Neural cell (in vitro differentiated cells): ENCODE results near the gene ENKD1. TPM values are rescaled to one million over a fixed set of nuclear protein-coding genes. Genes with fewer than 3 reads are reported as not detected.

Experiments
- H2AFZ ChIP-seq: fragments of 200-600, 300-800 bp; sonication (generic), shearing (Covaris generic); 2 replicates; pipeline ENCODE4 v1.6.0; 2014; ENCODE audit warnings: low read depth, mild to moderate bottlenecking, antibody characterized with exemption, low read length, moderate library complexity
- H3F3A ChIP-seq: fragments of 200-600 bp; shearing (Covaris generic); 2 replicates; pipeline ENCODE4 v1.6.1; 2016; ENCODE audit warnings: mild to moderate bottlenecking, moderate library complexity, mixed read lengths, antibody characterized with exemption, low read length; ENCODE audit not compliant: insufficient read depth, poor library complexity, severe bottlenecking
- H3K27ac ChIP-seq: fragments of 200-600, 300-800 bp; sonication (generic), shearing (Covaris generic); 2 replicates; pipeline ENCODE4 v1.5.1; 2014; ENCODE audit warnings: mild to moderate bottlenecking, low read length, moderate library complexity
- H3K27me3 ChIP-seq: fragments of 300-800, 200-600 bp; sonication (generic), shearing (Covaris generic); 2 replicates; pipeline ENCODE4 v1.6.0; 2014; ENCODE audit warnings: mild to moderate bottlenecking, low read depth, low read length, moderate library complexity; ENCODE audit not compliant: insufficient read depth
- H3K36me3 ChIP-seq: fragments of 300-800, 200-600 bp; sonication (generic), shearing (Covaris generic); 2 replicates; pipeline ENCODE4 v1.5.1; 2014; ENCODE audit warnings: mild to moderate bottlenecking, antibody characterized with exemption, low read length, moderate library complexity; ENCODE audit not compliant: insufficient read depth
- H3K4me2 ChIP-seq: fragments of 300-800, 200-600 bp; sonication (generic), shearing (Covaris generic); 2 replicates; pipeline ENCODE4 v1.6.0; 2014; ENCODE audit warnings: mild to moderate bottlenecking, low read length
- H3K4me3 ChIP-seq: fragments of 300-800, 200-600 bp; sonication (generic), shearing (Covaris generic); 2 replicates; pipeline ENCODE4 v1.5.1; 2014; ENCODE audit warnings: mild to moderate bottlenecking, low read length, moderate library complexity
- H3K79me2 ChIP-seq: fragments of 200-600 bp; shearing (Covaris generic); replicated peaks from 2 replicates; pipeline ENCODE4 v1.6.0; 2014; ENCODE audit warnings: mild to moderate bottlenecking, low read length, moderate library complexity; ENCODE audit not compliant: insufficient read depth
- H3K9ac ChIP-seq: fragments of 300-800, 200-600 bp; sonication (generic), shearing (Covaris generic); 2 replicates; pipeline ENCODE4 v1.6.1; 2016; ENCODE audit warnings: mild to moderate bottlenecking, low read length, mixed read lengths
- H3K9me2 ChIP-seq: fragments of 200-600 bp; shearing (Covaris generic); 2 replicates; pipeline ENCODE4 v1.6.1; 2016; ENCODE audit warnings: mild to moderate bottlenecking, low read length, mixed read lengths; ENCODE audit not compliant: insufficient read depth
- H3K9me3 ChIP-seq: fragments of 200-600, 300-800 bp; sonication (generic), shearing (Covaris generic); 2 replicates; pipeline ENCODE4 v1.6.1; 2016; ENCODE audit warnings: mild to moderate bottlenecking, mixed run types, low read length, moderate library complexity, mixed read lengths
- H4K20me1 ChIP-seq: fragments of 200-600 bp; shearing (Covaris generic); 2 replicates; pipeline ENCODE4 v1.6.1; 2016; ENCODE audit warnings: mild to moderate bottlenecking, mixed run types; ENCODE audit not compliant: insufficient read depth
- EP300 ChIP-seq: fragments of 450-650 bp; conservative IDR thresholded peaks from 2 replicates; pipeline ENCODE4 v1.6.1; 2014; ENCODE audit warnings: antibody characterized with exemption, mild to moderate bottlenecking, moderate library complexity; ENCODE audit not compliant: poor library complexity, severe bottlenecking
- EZH2 ChIP-seq: fragments of 200-600, 300-800 bp; shearing (Covaris generic), sonication (generic); IDR thresholded peaks from 2 replicates; pipeline ENCODE4 v1.6.1; 2014; ENCODE audit warnings: antibody characterized with exemption, low read length, borderline replicate concordance, mild to moderate bottlenecking; ENCODE audit not compliant: insufficient read depth, poor library complexity, severe bottlenecking
- MXI1 ChIP-seq: fragments of 450-650 bp; conservative IDR thresholded peaks from 2 replicates; pipeline ENCODE4 v1.6.1; 2014; ENCODE audit warnings: antibody characterized with exemption, mild to moderate bottlenecking; ENCODE audit not compliant: poor library complexity, severe bottlenecking
- POLR2AphosphoS5 ChIP-seq: IDR thresholded peaks from 2 replicates; pipeline ENCODE4 v1.6.1; 2012
- TAF1 ChIP-seq: IDR thresholded peaks from 2 replicates; pipeline ENCODE4 v1.6.1; 2012; ENCODE audit warnings: low read depth
- polyA plus RNA-seq: library from polyadenylated mRNA; depleted of rRNA; stranded (reverse); fragments of >200 nt; gene quantifications from 2 replicates; pipeline ENCODE4 v1.2.3, GENCODE V29; 2014
- TF ChIP-seq, protein P1 (sequence below): fragments of 450-650 bp; IDR thresholded peaks from 2 replicates; pipeline ENCODE4 v1.5.1; 2014; ENCODE audit warnings: antibody characterized with exemption, mild to moderate bottlenecking, moderate library complexity; ENCODE audit not compliant: poor library complexity, severe bottlenecking

ENKD1 gene
- polyA plus RNA-seq, 1 donor from 2014 or later: 36.6 TPM

DNA sequence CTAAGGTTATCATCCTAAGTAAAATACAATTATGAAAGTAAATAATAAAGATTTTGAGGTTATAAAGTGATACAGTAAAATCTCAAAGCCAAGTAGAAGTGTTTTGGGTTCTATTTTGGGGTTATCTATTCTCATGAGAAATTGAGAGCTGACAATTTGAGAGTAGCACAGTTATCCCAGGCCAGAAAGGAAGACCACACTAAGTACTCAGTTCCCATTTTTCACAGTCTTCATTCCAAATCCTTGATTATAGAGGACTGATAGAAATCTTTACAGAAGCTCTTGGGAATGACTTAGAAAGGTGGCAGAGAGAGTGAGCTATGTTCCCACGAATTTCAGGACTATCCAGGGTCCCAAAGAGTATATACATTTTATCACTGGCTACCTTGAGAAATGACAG lies 48.0 kb upstream of the ENKD1 start:
- H3K9me3 ChIP-seq: no peaks in the 10 kb centered on the region
- H3K9me2 ChIP-seq: no peaks in the 10 kb centered on the region
- no peaks in the 10 kb centered on the region for H3K36me3 ChIP-seq
- peaks cover 9% of the 10 kb centered on the region for H4K20me1 ChIP-seq
- H3K4me3 ChIP-seq: no peak overlapping the region
- H3K27me3 ChIP-seq: no peaks in the 10 kb centered on the region
- peaks cover 76% of the 10 kb centered on the region for H3K79me2 ChIP-seq
- H3K9ac ChIP-seq: no peak overlapping the region
- H3K27ac ChIP-seq: no peak overlapping the region
- TF ChIP-seq TAF1: no peak
- TF ChIP-seq POLR2AphosphoS5: no peak
- TF ChIP-seq EP300: no peak
- no peaks in the 10 kb centered on the region for H3F3A ChIP-seq
- no peak overlapping the region for H3K4me2 ChIP-seq
- H2AFZ ChIP-seq: no peak overlapping the region

DNA sequence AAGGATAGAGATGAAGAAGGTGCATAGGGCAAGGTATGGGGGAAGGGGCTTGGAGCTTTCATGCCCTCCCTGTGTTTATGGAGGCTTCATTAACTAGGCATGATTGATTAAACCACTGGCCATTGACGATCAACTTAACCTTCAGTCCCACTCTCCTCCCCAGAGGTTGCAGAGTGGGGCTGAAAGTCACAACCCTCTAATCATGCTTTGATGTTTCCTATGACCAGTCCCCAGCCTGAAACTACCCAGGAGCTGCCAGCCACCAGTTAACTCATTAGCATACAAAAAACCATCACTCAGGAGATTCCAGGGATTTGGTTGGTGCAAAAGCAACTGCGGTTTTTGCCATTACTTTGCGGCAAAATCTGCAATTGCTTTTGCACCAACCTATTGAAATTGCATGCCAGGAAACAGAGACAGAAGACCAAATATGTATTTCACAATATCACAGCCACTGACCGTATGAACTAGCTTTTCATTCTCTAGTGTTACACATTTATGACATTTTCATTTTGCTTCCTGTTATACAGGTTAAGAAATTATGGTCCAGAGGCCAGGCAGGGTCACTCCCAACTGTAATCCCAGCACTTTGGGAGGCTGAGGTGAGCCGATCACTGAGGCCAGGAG lies 47.2 kb upstream of the ENKD1 start:
- Histone ChIP-seq H3K27ac (no peak overlapping the region), H3K36me3 (no peaks in the 10 kb centered on the region), H3F3A (no peaks in the 10 kb centered on the region), H2AFZ (no peak overlapping the region), H3K79me2 (peaks cover 81% of the 10 kb centered on the region), H3K27me3 (no peaks in the 10 kb centered on the region), H4K20me1 (peaks cover 9% of the 10 kb centered on the region), H3K9me2 (no peaks in the 10 kb centered on the region), H3K4me3 (no peak overlapping the region), H3K4me2 (no peak overlapping the region), H3K9me3 (no peaks in the 10 kb centered on the region), H3K9ac (no peak overlapping the region)
- TF ChIP-seq EZH2 (no peak), EP300 (no peak), TAF1 (no peak)
- TF ChIP-seq, protein P1, sequence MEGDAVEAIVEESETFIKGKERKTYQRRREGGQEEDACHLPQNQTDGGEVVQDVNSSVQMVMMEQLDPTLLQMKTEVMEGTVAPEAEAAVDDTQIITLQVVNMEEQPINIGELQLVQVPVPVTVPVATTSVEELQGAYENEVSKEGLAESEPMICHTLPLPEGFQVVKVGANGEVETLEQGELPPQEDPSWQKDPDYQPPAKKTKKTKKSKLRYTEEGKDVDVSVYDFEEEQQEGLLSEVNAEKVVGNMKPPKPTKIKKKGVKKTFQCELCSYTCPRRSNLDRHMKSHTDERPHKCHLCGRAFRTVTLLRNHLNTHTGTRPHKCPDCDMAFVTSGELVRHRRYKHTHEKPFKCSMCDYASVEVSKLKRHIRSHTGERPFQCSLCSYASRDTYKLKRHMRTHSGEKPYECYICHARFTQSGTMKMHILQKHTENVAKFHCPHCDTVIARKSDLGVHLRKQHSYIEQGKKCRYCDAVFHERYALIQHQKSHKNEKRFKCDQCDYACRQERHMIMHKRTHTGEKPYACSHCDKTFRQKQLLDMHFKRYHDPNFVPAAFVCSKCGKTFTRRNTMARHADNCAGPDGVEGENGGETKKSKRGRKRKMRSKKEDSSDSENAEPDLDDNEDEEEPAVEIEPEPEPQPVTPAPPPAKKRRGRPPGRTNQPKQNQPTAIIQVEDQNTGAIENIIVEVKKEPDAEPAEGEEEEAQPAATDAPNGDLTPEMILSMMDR: no peak

DNA sequence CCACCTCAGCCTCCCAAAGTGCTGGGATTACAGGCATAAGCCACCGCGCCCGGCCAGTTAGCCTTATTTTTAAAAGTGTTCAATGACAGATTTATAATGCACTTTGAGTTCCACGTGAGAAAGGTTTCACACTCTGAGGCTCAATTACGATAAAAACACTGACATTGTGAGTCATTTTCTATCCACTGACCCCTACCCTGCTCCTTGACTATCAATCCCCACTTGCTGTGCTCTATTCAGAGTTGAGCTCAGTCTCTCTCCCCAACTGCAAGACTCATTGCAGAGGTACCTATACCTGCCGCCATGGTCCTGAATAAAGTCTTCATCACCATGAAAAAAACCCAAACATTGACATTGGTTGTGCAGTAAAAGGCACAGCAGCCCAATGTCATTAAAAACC lies 44.1 kb upstream of the ENKD1 start:
- Histone ChIP-seq H3K79me2 (peaks cover 73% of the 10 kb centered on the region), H3K4me2 (no peak overlapping the region), H3K4me3 (no peak overlapping the region), H3F3A (no peaks in the 10 kb centered on the region), H4K20me1 (peaks cover 9% of the 10 kb centered on the region), H3K9ac (no peak overlapping the region), H3K27ac (no peak overlapping the region), H3K9me3 (no peaks in the 10 kb centered on the region), H2AFZ (no peak overlapping the region), H3K36me3 (no peaks in the 10 kb centered on the region), H3K27me3 (no peaks in the 10 kb centered on the region), H3K9me2 (no peaks in the 10 kb centered on the region)
- TF ChIP-seq EZH2 (no peak), EP300 (no peak), MXI1 (no peak)
- TF ChIP-seq, protein P1: no peak
